M059J (cell line): ENCODE results near the gene TLE3. TPM values are rescaled to one million over a fixed set of nuclear protein-coding genes. Genes with fewer than 3 reads are reported as not detected.

Experiments
- DNase-seq: peaks from one replicate; pipeline ENCODE4 v3.0.0-alpha.2; 2012; ENCODE audit warnings: low read depth
- total RNA-seq: library from RNA; depleted of rRNA; stranded (reverse); fragments of >200 nt; shearing (Covaris generic); gene quantifications from 2 replicates; pipeline ENCODE4 v1.2.3, GENCODE V29; 2014

The TLE3 gene
- total RNA-seq, 1 experiment from 2014 or later, result 6.4 TPM

DNA sequence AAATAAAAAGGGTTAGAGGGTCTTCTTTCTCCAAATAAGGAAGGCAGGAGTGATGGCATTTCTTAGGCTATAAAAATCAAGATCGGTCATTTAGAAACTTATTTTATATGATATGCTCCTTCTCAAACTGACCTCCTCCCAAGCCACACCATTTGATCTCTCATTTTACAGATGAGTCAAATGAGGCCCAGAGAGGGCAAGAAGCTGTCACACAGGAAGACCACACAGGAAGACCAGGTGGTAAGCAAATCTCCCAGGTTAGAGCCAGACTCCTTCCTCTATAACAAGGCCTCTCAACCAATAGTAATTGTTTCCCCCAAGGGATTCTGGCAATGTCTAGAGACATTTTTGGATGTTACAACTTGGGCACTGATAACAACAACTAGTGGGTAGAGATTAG, 13.8 kb downstream of the TLE3 start:
- DNase-seq, result no peak

DNA sequence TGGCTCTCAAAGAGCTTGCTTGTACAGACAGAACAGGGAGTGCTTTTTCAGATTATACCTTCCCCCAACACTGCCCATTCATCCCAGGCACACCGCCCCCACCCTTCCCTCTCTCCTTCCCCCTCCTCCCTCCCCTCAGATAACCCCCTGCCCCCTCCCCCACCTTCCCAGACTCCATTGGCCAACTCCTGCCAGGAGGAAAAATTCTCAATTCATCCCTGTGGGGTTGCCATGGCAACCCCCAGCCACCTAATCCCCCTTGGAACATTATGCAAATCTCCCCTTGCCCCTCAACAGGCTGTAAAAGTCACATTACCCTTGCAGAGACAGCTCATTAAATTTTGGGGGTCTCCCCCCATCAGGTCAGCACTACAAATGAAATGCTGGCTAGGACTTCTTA, 14.3 kb downstream of the TLE3 start:
- no peak for DNase-seq

DNA sequence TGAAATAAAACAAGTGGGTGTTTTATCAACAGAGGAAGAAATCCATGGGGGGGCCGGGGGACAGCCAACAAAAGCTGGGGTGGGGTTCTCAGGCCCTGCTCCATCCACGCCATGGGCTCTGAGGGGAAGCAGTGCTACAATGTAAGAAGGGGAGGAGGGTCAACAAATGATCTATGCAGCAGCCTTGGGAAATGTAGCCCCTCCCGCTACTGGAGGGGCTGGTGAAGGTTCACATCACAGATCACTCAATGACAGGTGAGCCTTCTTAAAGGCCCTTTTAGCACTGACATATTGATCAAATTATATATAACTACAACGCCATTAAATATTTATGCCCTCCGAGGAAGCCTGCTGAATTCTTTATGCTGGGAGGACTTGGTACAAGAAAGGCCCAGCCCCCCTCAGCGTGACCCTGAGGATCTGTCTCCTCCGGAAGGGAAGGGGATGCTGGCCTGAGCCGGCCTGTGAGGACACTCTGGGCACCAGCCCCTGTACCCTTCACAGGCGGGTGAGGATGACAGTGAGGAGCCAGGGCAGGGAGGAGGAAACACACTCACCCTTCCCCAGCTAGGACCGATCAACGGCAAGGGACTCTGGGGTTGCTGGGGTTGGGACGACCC, 15.3 kb downstream of the TLE3 start:
- no peak for DNase-seq

DNA sequence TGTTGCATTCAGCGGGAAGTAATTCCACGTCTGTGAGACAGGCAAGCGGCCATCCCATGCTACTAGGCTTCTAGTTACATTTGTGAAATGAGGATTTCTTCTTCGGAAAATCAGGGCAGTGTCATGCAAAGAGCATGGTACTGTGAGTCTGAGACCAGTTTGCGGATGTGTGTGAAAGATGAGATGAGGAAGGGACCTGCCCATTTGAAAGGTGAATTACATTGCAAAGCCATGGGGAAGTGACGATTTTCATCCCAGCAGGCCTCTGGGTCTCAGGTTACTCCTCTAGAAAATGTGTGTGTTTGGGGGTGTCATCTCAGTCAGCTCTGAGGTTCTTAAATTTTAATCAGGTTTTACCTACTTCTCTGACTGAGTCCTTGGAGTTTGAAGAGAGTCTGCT, 16.1 kb downstream of the TLE3 start:
- no peak for DNase-seq

DNA sequence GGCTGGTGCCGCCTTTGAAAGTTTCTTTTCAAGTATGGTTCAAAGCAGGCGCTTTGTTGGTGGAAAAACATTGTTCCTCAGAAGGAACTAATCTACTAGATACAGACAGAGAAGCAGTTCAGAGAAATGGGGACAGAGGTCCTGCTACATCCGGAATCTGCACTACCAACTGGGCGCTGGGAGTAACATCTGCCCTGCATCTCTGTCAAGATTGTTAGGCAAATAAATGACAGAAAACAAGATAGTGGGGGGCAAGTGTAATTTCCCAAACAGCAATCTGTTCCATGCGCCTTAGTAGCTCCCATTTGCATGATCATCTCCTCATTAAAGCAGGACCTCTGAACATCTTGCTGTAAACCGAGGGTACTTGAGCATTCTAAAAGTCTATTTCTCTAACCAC, 17.4 kb downstream of the TLE3 start:
- no peak for DNase-seq

DNA sequence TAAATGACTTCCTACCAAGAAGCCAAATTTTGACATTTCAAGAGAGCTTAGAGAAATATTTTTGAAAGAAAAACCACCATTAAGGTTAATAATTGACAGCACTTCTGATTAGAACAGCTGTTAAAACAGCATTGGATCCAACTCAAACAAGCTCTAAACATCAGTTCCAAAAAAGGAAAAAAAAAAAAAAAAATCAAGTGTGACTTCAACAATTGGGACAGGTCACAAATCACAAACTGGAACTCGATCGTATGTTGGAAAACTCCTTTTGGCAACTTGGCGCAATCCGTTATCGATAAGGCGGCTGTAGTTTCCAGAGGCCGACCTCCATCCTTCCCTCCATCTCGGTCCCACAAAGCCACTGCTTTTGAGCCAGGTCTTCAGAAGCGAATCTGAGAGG, 17.8 kb downstream of the TLE3 start:
- no peak for DNase-seq

DNA sequence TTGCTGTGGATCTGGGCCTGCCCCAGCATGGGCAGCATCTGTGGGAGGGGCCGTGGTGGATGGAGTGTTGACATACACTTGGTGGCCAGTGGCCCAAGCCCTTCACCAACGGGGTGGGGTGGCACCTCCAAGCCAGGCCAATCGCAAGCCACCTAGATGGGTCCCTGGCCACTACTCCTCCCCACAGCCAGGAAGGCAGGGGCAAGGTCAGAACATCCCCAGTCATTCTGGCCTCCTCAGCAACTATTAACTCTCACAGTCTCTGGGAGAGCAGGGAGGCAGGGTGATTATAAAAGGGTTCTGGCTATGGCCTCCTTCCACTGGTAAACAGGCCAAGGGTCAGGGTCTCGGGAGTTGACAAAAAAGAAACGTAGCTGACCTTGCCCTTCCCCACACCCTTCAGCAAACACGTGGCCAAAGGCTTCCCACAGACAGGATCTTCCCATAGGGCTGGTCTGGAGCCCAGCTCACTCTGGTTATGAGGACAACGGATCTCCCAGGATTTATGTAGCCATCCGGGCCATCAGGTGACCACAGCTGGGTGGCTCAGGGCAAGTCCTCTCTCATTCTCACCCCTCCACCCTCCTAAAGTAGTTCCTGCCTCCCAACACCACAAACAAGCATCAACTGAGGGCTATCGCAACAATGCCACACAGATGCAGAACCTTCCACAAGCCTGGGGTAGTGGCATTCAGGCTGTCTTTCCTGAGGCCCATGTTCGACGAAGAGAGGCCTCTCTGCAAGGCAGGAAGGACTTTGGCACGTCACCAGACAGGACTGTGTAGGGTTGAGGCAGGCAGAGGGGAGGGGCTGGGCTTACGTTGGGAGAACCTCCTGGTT, 18.9 kb downstream of the TLE3 start:
- no peak for DNase-seq

DNA sequence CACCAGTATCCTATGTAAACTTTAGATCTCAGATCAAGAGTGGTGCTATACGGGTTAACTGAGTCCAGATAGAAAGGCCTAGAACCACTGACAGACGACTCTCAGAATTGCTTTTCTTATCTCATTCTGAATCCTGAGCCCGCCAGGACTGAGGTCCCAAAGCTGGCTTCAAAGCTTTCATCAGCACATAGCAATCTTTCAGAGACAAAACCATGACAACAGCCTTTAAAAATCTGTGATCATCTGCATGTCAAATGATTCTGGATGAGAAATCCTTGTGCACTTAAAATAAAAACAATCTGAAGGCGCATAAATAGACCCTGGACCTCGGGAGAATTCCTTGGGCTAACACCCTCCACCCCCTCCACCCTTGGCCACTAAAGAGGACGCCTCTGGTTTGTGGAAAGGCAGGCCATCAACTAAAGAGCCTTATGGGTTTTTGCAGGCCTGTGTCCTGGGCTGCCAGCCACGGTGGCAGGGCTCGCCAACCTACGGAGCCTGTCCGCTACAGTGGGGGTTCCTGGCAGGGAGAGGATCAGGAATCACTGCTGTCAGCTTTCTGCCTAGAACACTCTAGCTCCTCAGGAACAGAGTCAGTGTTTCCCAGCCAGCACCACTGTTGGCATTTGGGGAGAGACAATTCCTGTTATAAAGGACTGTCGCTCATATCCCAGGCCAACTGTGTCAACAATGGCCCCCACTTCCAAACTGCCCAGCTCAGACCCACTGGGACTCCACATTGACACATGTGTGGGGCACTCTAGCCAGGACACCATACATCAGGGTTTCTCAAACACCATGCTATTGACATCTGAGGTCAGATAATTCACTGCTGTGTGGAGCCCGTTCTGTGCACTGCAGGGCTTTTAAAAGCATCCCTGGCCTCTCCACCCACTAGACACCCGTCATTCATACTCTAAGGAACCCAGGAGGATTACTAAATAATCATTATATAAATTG, 20.2 kb downstream of the TLE3 start:
- no peak for DNase-seq

DNA sequence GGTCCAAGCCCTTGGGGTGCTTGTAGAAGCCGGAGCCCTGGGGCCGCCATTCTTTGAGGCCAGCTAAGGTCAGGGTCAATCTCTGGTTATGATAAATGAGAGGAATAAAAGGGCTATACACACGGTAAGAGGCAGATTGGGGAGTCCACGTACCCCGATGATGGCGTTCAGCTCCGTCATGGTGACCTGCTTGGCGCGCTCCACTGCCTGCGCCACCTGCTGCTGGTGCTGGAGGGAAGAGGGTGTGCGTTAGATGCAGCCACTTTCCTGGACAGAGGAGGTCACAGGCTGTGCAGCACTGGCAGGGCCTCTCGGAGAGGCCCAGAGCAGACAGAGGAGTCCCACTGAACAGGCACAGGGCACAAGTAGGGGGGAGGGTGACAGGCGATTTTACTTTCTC, 23.3 kb downstream of the TLE3 start:
- DNase-seq, result no peak

DNA sequence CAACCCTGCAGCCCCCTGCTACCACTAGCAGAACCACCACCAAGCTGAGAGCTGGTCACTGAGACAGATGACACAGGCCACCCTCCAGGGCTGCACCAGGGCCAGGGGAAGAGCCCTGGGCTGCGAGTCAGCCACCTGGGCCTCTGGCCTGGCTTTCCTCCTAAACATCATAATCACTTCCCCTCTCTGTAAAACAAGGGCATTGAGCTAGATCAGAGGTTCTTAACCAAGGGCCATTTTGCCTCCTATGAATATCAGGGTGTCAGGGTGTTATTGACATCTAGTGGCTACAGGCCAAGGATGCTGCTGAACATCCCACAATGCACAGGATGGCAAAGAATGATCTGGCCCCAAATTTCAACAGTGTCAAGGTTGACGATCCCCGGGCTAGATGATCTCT, 25.2 kb downstream of the TLE3 start:
- no peak for DNase-seq

DNA sequence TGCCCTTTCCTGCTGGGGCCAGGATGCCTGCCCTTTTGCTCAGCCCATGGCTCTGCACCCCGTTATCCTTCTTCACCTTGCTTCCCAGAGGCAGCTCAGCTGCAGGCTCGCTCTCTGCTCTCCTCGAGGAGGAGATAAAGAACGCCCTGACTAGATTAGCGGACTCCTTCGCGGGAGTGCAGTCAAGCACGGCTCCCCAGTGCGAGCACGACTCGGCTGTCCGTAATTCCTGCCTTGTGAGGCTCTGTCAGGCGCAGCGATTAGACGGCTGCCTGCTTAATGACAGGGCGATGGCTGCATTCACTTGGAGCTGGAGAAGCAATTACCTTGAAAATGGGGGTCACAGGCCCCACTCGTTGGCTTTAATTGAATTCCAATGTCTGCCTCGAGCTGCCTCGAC, 25.9 kb downstream of the TLE3 start:
- no peak for DNase-seq

DNA sequence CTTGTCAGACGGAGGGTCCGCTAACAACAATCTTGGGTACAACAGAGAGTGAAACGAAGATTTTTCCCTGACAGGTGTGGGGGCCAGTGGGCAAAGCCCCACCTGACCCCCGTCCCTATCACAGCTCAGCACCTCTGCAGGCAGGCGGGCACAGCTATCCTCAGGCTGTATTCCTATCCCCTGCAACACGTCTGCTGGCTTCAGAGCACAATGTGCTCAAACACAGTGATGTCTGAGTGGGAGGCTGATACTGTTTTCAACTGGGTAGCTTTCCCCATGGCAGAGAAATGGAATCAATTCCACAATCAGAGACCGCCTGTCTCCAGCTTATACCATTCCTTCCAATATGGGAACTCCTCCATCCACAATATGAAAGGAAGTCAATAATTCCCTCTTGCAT, 28.0 kb downstream of the TLE3 start:
- DNase-seq, result no peak

DNA sequence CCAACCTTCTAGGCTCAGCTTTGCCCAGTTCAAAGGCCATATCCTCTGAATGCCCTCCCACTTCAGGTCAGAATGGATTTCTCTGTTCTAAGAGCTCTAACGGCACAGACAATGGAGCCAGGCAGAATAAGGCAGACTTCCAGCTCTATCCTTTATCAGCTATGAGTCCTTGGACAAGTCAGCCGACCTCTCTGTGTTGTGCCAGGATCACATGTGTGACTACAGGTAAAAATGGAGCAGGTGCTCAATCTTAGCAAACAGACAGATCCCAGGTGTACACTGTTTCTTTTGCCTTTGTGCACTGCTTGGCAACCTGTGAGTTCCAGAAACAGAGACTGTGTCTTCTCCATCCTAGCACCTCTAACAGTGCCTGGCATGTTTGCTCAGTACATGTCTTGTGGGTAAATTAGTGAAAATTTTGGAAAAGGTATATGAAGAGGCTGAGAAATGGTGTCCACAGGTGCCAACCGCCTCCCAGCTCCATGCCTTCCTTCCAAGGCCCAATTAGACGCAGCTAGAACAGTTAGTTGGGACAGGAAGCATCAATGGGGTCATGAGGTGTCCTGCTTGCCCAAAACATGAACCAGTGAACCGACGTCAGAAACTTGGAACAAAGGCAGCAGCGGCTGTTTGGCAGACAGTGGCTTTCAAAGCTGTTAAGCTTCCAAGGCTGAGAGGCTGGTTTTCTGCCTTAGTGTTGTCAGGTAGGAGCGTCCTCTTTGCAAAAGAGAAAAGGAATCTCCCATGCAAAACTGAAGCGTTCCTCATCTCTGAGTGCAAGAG, 28.7 kb downstream of the TLE3 start:
- no peak for DNase-seq

DNA sequence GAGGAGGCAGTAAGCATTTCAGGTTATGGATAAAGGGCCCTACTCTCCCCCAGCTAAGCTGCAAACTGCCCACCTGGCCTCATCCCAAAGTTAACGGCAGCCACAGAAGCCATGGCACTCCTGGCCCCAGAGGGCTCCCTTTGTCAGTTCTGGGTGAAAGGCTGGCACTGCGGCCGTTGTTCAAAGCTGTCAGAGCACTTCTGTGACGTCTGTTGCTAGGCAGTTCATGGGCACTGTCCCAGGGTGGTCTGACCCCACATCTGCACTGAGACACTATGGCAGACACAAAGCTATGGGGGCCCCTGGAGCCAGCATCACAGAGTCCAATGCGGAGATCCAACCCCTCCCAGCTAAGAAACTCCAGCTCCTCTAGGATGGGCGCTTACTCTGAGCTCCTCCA, 30.0 kb downstream of the TLE3 start:
- DNase-seq, result no peak

DNA sequence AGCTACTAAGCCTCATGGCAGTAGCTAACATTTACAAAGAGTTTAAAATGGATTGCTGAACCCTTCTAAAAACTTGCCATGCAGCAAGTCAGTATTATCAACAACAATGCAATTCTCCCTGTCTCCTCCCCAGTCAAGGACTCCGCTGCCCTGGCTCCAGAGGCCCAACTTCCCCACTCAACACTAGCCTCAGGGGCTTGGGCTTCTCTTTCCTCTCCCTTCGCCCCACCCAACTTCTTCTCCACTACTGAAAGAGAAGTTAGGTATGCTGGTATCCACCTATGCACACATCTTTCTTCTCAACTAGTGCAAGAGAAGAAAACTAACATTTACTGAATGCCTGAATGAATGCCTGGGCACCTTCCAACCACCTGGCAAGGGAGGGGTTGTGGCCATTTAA, 30.7 kb downstream of the TLE3 start:
- DNase-seq, result no peak

DNA sequence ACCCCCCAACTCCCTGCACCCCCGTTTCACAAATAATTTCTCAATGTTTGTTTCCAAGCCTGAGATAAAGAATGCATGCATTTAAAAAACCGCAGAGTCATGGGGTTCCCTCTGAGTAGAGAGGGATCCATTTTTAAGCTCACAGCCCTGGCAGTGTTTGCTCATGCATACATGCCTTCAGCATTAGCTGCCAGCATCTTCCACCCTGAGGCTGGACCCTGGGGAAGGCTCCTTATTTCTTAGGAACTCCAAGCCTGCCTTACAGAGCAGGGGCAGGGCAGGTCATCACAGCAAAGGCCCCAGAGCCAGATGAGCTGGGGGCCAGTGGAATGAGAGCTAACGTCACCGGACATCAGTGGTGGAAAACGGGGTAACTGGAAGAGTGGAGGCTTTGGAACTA, 31.3 kb downstream of the TLE3 start:
- no peak for DNase-seq

DNA sequence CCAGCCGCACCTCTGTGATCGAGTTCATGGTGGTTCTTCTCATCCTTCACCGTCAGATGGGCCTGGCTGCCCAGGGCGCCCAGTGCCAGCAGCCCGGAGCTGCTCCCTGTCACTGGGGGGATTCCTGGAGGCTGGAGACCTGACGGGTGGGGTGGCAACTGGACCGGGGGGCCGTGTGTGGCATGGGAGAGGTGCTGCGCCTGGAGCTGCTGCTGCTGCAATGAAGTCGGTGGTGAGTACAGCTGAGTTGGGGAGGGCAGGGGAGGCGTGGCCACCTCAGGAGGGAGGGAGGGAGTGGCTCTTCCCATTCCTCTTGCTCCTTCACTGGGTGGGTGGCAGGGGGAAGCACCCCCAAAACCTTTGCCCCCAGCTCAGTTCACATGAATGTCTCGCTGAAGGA, 31.7 kb downstream of the TLE3 start:
- DNase-seq, result no peak

DNA sequence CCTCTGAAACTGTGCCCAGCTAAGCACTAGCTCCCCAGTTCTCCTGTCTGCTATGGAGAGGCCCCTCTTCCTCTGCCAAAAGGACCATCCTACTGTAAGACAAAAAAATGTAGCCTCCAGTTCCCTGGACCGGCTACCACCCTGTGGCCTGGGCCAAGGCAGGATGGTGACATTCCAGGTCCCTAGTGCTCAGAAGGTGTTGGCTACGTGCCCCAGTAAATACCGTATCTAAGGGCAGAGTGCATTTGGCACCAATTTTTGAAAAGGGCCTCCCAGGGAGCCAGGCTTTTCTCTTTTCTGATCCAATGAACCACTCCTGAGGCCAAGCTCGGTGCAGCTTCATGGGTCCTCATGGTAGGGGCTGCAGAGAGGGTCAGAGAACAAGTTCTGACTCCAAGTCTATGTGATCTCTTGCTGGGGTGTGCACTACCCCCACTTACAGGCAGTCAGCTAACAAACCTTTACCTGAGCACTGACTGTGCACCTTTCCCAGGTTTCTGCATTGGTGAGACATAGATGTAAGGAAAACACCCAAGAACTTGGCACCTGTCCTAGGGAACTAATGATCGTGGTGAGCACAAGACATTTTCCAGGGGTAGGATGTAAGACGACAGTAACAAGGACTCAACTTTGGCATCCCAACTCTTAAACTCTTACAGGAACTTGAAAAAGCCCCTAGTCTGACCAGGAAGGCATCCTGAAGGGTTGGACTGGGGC, 32.6 kb downstream of the TLE3 start:
- DNase-seq, result no peak

DNA sequence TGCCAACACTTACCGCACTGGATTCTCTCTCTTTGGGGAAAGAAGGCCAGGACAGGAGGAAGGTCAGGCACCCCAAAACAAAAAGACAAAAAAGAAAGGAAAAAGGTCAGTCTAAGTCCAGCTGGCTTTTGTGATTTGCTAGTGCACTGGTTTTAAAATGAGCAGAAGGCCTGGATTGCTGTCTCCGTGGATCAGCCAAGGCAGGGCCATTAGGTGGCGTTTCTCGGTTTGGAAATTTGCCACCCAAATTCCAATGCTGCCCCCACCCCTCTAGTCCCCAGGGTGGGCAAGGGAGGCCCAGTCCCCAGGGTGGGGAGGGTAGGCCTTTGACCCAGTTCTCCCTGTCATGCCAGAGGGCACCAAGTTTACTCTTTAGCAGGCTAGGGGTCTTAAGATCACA, 33.3 kb downstream of the TLE3 start:
- no peak for DNase-seq

DNA sequence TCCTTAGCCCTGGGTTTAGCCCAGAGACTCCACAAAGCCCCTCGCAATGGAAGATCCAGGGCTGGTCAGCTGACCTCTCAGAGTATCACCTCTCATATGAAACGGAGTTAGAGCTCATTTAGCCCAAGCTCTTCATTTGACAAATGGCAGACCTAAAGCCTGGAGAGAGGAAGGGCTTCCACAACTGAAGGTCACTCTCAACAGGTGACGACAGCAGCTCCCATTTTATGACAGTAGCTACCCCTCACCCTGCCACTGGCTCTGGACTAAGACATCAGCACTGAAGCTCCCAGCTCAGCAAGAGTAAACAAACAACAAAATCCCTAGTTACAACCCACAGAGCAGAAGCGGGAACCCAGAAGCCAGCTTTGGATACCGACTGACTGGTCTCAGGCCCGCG, 33.7 kb downstream of the TLE3 start:
- no peak for DNase-seq

DNA sequence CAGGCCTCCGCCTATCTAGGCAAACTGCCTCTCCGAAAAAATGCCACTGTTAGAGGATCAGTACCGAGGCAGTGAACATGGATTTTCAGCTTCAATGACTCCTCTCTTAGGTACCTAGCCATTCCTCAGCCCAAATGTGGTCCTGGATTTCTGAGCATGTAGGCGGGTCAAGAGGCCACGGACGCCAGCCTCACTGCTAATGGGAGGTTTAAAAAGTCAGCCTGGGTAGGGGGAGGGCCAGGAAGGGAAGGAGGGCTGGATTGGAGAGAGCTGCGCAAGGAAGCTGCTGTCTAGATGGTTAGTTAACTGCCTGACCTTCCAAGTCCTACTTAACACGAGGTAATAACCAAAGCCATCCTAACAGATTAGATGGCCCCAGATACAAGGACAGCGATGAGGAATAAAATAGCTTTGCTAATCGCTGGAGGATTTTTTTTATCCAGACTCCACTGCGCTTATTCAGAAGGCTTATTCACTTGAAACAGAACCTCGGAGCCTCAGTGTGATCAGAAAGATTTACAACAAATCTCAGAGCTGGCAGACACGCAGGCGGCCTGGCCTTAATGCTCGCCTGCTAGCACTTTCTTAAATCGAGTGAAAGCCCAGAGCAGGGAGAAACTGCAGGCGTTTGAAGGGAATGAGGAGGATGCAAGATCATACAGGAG, 34.3 kb downstream of the TLE3 start:
- DNase-seq, result no peak
